Neural cell (in vitro differentiated cells): ENCODE measurements around the gene EPC1. TPM values are rescaled to one million over a fixed set of nuclear protein-coding genes. Genes with fewer than 3 reads are reported as not detected.

Source experiments
- H2AFZ ChIP-seq: fragments of 200-600, 300-800 bp; sonication (generic), shearing (Covaris generic); 2 replicates; pipeline ENCODE4 v1.6.0; 2014; ENCODE audit warnings: low read depth, mild to moderate bottlenecking, antibody characterized with exemption, low read length, moderate library complexity
- H3F3A ChIP-seq: fragments of 200-600 bp; shearing (Covaris generic); 2 replicates; pipeline ENCODE4 v1.6.1; 2016; ENCODE audit warnings: mild to moderate bottlenecking, moderate library complexity, mixed read lengths, antibody characterized with exemption, low read length; ENCODE audit not compliant: insufficient read depth, poor library complexity, severe bottlenecking
- H3K27ac ChIP-seq: fragments of 200-600, 300-800 bp; sonication (generic), shearing (Covaris generic); 2 replicates; pipeline ENCODE4 v1.5.1; 2014; ENCODE audit warnings: mild to moderate bottlenecking, low read length, moderate library complexity
- H3K27me3 ChIP-seq: fragments of 300-800, 200-600 bp; sonication (generic), shearing (Covaris generic); 2 replicates; pipeline ENCODE4 v1.6.0; 2014; ENCODE audit warnings: mild to moderate bottlenecking, low read depth, low read length, moderate library complexity; ENCODE audit not compliant: insufficient read depth
- H3K36me3 ChIP-seq: fragments of 300-800, 200-600 bp; sonication (generic), shearing (Covaris generic); 2 replicates; pipeline ENCODE4 v1.5.1; 2014; ENCODE audit warnings: mild to moderate bottlenecking, antibody characterized with exemption, low read length, moderate library complexity; ENCODE audit not compliant: insufficient read depth
- H3K4me2 ChIP-seq: fragments of 300-800, 200-600 bp; sonication (generic), shearing (Covaris generic); 2 replicates; pipeline ENCODE4 v1.6.0; 2014; ENCODE audit warnings: mild to moderate bottlenecking, low read length
- H3K4me3 ChIP-seq: fragments of 300-800, 200-600 bp; sonication (generic), shearing (Covaris generic); 2 replicates; pipeline ENCODE4 v1.5.1; 2014; ENCODE audit warnings: mild to moderate bottlenecking, low read length, moderate library complexity
- H3K79me2 ChIP-seq: fragments of 200-600 bp; shearing (Covaris generic); replicated peaks from 2 replicates; pipeline ENCODE4 v1.6.0; 2014; ENCODE audit warnings: mild to moderate bottlenecking, low read length, moderate library complexity; ENCODE audit not compliant: insufficient read depth
- H3K9ac ChIP-seq: fragments of 300-800, 200-600 bp; sonication (generic), shearing (Covaris generic); 2 replicates; pipeline ENCODE4 v1.6.1; 2016; ENCODE audit warnings: mild to moderate bottlenecking, low read length, mixed read lengths
- H3K9me2 ChIP-seq: fragments of 200-600 bp; shearing (Covaris generic); 2 replicates; pipeline ENCODE4 v1.6.1; 2016; ENCODE audit warnings: mild to moderate bottlenecking, low read length, mixed read lengths; ENCODE audit not compliant: insufficient read depth
- H3K9me3 ChIP-seq: fragments of 200-600, 300-800 bp; sonication (generic), shearing (Covaris generic); 2 replicates; pipeline ENCODE4 v1.6.1; 2016; ENCODE audit warnings: mild to moderate bottlenecking, mixed run types, low read length, moderate library complexity, mixed read lengths
- H4K20me1 ChIP-seq: fragments of 200-600 bp; shearing (Covaris generic); 2 replicates; pipeline ENCODE4 v1.6.1; 2016; ENCODE audit warnings: mild to moderate bottlenecking, mixed run types; ENCODE audit not compliant: insufficient read depth
- CTCF ChIP-seq: fragments of 450-650 bp; IDR thresholded peaks from 2 replicates; pipeline ENCODE4 v1.5.1; 2014; ENCODE audit warnings: antibody characterized with exemption, mild to moderate bottlenecking, moderate library complexity; ENCODE audit not compliant: poor library complexity, severe bottlenecking
- EP300 ChIP-seq: fragments of 450-650 bp; conservative IDR thresholded peaks from 2 replicates; pipeline ENCODE4 v1.6.1; 2014; ENCODE audit warnings: antibody characterized with exemption, mild to moderate bottlenecking, moderate library complexity; ENCODE audit not compliant: poor library complexity, severe bottlenecking
- EZH2 ChIP-seq: fragments of 200-600, 300-800 bp; shearing (Covaris generic), sonication (generic); IDR thresholded peaks from 2 replicates; pipeline ENCODE4 v1.6.1; 2014; ENCODE audit warnings: antibody characterized with exemption, low read length, borderline replicate concordance, mild to moderate bottlenecking; ENCODE audit not compliant: insufficient read depth, poor library complexity, severe bottlenecking
- MXI1 ChIP-seq: fragments of 450-650 bp; conservative IDR thresholded peaks from 2 replicates; pipeline ENCODE4 v1.6.1; 2014; ENCODE audit warnings: antibody characterized with exemption, mild to moderate bottlenecking; ENCODE audit not compliant: poor library complexity, severe bottlenecking
- POLR2AphosphoS5 ChIP-seq: IDR thresholded peaks from 2 replicates; pipeline ENCODE4 v1.6.1; 2012
- RAD21 ChIP-seq: fragments of 450-650 bp; conservative IDR thresholded peaks from 2 replicates; pipeline ENCODE4 v1.6.1; 2014; ENCODE audit warnings: antibody characterized with exemption, mild to moderate bottlenecking, moderate library complexity
- REST ChIP-seq: IDR thresholded peaks from 2 replicates; pipeline ENCODE4 v1.6.1; 2012; ENCODE audit warnings: borderline replicate concordance
- SMC3 ChIP-seq: fragments of 450-650 bp; conservative IDR thresholded peaks from 2 replicates; pipeline ENCODE4 v1.6.1; 2014; ENCODE audit warnings: antibody characterized with exemption, mild to moderate bottlenecking, moderate library complexity; ENCODE audit not compliant: poor library complexity
- TAF1 ChIP-seq: IDR thresholded peaks from 2 replicates; pipeline ENCODE4 v1.6.1; 2012; ENCODE audit warnings: low read depth
- polyA plus RNA-seq: library from polyadenylated mRNA; depleted of rRNA; stranded (reverse); fragments of >200 nt; gene quantifications from 2 replicates; pipeline ENCODE4 v1.2.3, GENCODE V29; 2014

Gene EPC1
- polyA plus RNA-seq, 1 donor from 2014 or later, result 137 TPM

- no peak overlapping the region for H3K9ac ChIP-seq
- no peaks in the 10 kb centered on the region for H3K9me2 ChIP-seq
- H3F3A ChIP-seq, result peaks cover 4% of the 10 kb centered on the region
- no peaks in the 10 kb centered on the region for H3K27me3 ChIP-seq
- H3K27ac ChIP-seq, result no peak overlapping the region
- no peaks in the 10 kb centered on the region for H3K9me3 ChIP-seq
- no peak overlapping the region for H3K4me3 ChIP-seq
- H3K36me3 ChIP-seq, result no peaks in the 10 kb centered on the region
- no peak overlapping the region for H3K4me2 ChIP-seq
- TF ChIP-seq TAF1 (no peak), REST (no peak), RAD21 (no peak), CTCF (no peak), EZH2 (no peak), SMC3 (no peak), POLR2AphosphoS5 (no peak), MXI1 (no peak), EP300 (no peak)
- H2AFZ ChIP-seq, result no peak overlapping the region
- H3K79me2 ChIP-seq, result peaks cover 96% of the 10 kb centered on the region
- H4K20me1 ChIP-seq, result peaks cover 58% of the 10 kb centered on the region
Measured at GRCh38 chr10:32328499-32328898, 18.5 kb downstream of the EPC1 start.

- Histone ChIP-seq H4K20me1 (peaks cover 53% of the 10 kb centered on the region), H3K9me2 (no peaks in the 10 kb centered on the region), H3K4me3 (no peak overlapping the region), H3K27ac (no peak overlapping the region), H3K9ac (no peak overlapping the region), H3K27me3 (no peaks in the 10 kb centered on the region), H2AFZ (no peak overlapping the region), H3K4me2 (no peak overlapping the region), H3K36me3 (no peaks in the 10 kb centered on the region), H3K9me3 (no peaks in the 10 kb centered on the region), H3K79me2 (peaks cover 98% of the 10 kb centered on the region), H3F3A (peaks cover 4% of the 10 kb centered on the region)
- TF ChIP-seq EP300 (no peak), MXI1 (no peak), TAF1 (no peak), POLR2AphosphoS5 (no peak), EZH2 (no peak), RAD21 (no peak)
Measured at GRCh38 chr10:32327364-32327691, 19.6 kb downstream of the EPC1 start.
